SW 1271 (cell line): ENCODE data around the gene WIPF2.

ENCODE experiments used
- DNase-seq, 2 experiments: peaks; one replicate each; lab custom pipeline; 2025; lab: John Stamatoyannopoulos, UW

WIPF2 gene

GRCh38 chr17:40313668-40314583, 94.8 kb downstream of the WIPF2 start:
- DNase-seq = no peak

GRCh38 chr17:40314584-40314956, 95.5 kb downstream of the WIPF2 start:
- DNase-seq = peak; percentile 88 to 92

DNA sequence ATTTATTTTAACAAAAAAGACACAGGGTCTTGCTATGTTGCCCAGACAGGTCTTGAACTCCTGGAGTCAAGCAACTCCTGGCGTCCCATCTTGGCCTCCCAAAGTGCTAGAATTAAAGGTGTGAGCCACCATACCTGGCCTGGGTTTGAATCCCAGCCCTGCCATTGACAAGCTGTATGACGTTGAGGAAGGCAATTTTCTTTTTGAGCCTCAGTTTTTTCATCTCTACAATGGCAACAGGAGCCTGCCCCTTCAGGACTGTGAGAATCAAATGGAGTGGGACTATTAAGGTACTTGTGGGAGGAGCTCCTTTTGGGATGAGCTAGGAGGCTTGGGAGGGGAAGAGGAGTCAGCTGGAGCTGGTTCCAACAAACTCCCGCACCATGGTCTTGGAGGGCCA, 96.1 kb downstream of the WIPF2 start:
- no peak for DNase-seq

- no peak for DNase-seq
Measured at GRCh38 chr17:40315678-40316570, 96.8 kb downstream of the WIPF2 start.

DNA sequence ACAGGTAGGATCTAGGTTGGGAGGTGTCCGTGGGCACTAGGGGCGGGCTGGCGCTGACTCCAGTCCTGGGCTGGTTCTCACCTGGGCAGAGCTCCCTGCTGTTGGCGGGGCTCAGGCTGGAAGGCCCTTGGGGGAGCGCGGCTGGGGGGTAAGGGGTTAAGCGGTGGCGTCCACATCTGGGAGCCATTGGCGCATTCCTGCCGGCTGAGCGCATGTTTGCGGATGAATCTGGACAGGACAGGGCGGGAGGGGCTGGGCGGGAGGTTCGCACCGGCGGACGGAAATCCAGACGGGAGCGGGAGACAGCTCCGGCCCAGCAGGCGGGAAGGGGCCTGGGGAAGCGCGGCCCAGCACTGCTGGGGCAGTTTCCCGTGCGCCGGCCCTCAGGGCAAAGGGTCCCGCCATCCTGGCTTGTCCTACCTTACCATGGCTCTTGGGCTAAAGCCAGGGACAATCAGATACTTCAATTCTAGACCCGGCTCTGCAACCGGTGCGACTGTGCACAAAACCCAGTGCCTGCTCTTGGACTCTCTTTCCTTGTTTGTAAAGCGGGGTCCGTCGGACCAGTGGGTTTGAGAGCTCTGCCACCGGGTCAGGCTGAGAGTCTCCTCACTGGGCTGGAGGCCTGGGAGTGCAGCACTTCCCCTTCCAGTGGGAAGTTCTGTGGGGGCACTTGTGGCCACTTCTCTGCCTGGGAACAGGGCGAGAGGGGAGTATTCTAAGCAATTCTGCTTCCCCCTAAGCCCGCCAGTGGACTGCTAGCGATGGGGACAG, 97.7 kb downstream of the WIPF2 start:
- DNase-seq = no peak

- DNase-seq = peak in 1 of 2 experiments; percentile 55
Measured at GRCh38 chr17:40317345-40317873, 98.3 kb downstream of the WIPF2 start.

DNA sequence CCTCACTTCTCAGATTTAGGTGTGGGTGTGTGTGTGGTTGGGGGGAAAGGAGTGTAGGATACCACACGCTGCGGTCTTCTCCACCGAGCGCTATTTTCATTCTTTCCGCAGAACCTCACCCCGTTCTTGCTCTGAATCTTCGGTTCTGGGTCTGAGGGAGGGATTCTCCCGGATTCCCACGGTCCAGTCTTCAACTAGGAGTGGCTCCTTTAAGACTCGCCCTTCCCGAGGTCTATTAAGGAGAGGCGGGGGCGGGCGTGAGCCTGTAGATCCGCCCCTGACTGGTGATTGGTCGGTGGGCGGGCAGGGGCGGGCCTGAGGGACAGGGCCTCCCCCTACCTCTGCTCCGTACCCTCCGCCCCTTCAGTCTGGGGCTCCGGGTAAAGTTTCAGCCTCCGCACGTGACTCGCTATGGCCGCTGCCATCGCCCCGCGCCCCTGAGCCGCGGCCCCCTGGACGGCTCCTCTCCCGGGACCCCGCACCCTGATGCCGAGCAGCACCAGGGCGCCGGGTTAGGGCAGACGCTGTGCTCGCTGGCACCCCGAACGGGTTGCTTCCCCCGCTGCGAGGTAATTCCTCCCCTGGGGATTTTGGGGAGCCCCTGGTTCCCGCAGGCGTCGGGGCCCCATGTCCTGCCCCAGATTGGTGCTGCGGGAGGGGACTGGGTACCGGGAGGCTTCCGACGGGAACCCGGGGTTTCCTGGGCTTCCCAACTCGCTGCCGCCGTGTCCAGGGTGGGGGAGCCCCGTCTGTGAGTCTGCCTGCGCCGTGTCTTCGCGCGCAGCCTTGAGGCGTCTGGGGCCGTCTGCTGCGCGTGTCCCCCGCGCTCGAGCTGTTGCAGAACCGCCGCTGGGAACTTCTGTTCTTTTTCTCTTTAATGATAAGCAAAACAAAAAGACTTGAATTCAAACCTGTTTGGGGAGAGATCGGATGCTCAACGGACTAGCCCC, 99.1 kb downstream of the WIPF2 start:
- peak; percentile 77 to 92 for DNase-seq

DNA sequence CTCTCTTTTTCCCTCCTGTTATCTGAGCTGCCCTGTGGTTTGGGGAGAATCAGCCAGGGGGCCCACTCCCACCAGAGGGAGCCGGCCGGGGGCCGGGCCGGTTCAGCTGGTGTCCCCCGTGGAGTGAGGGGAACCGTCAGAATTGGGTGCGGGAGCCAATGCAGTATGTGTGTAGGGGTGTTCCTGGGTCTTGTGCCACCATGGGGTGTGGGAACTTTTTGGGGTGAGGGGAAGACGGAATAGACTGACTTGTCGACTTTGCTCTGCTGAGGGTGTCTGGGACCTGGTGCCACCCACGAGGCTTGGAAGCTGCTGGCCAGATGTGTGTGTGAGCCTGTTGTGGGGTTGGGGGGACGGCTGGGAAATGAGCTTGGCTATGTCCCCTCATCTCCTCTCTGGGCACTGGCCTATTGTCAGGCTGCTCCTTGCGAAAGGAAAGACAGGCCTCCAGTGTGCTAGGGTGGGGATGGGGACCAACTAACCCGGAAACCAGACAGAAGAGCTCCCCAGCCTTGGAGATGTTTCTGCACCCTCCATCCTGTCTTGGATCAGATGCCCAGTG, 99.8 kb downstream of the WIPF2 start:
- no peak for DNase-seq

DNA sequence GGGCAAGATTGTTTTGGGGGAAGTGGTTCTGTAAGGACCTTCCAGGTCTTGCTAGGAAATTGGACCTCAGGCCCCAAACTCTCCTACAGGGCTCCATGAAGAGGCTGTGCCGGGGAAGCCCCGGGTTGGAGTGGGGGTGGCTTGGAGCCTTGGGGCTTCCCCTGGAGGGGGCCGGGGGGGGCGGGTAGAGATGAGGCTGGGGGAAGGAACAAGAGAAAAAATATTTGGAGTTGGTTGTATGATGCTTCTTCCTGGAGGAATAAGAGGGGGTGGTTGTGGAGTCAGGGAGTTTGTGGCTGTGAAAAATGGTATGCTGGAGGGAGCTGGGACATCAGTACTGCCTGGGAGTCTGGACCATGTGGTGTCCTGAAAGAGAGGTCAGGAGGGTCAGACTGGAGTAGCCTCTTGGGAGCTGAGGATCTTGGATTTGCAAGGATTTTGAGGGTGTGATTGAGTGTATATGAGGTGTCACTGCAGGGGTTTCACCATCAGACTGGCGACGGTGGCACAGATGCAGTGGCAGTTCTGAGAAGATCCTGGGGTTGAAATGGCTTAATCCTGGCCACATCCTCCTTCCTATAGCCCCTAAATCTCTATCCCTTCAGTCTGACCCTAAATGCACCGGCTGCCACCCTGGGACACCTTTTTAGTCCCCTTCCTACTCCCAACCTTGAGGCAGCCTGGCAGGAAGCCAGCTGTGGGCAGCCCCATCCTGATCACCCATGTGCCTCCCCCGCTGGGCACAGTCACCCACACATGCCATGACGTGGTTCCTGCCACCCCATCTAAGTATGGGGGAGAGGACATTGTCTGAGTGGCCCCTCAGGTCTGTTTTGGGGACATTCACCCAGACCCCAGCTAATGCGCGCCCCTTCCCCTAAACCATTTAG, 100.8 kb downstream of the WIPF2 start:
- DNase-seq = no peak

DNA sequence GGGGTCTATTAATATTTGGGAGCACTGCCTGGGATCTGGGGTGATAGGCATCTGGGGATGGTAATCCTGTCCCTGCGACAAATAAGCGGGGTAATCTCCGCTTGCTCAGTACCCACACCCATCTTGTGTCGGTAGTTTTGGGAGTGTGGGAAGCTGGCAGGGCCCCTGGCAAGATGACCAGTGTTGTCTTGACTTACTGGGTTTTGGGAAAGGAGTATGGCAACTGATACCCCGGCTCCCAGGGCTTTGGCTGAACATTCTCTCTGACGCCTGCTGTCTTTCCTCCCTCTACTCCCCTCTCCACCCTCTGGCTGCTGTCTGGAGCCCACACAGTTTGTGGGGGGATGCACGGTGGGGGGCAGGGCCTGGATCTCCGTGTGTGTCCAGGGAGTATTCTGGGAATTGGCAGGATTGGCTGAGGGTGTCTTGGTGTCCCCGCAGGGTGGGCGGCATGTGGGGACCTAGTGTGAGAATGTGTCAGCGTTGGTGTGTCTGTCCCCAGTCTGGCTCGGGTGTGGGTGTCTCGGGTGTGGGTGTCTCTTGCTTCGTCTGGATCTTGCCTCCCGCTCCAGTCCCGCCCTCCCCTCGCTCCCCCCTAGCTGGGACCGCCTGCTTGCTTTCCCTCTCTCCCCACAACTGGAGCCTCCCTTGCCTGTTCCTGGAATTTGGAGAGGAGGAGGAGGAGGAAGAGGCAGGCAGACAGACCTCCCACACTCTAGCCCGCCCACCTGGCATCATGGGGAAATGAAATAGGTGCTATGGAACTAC, 101.8 kb downstream of the WIPF2 start:
- peak in 1 of 2 experiments; percentile 27 for DNase-seq

DNA sequence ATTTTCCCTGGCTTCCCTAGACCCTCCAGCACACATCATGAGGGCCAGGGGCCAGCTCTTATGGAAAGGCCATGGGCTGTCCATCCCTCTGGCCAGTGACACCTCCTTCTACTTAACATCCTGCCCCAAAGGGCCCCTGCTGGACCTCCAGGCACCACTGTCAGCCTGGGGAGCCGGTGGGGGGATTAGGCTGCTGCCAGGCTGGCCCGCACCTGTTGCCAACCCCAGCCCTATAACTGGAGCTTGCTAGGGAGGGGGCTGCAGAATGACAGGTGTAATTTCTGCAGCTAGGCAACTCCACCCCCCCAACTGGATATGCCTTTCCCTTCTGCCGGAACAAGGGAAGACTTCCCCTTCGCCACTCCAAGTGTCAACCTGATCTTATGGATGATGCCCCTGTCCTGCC, 102.4 kb downstream of the WIPF2 start:
- no peak for DNase-seq

GRCh38 chr17:40321961-40322357, 102.9 kb downstream of the WIPF2 start:
- no peak for DNase-seq

- DNase-seq = peak; percentile 60 to 88
Measured at GRCh38 chr17:40322358-40323315, 103.5 kb downstream of the WIPF2 start.

- peak in 1 of 2 experiments; percentile 26 for DNase-seq
Measured at GRCh38 chr17:40323391-40324381, 104.6 kb downstream of the WIPF2 start.

GRCh38 chr17:40325156-40326013, 106.3 kb downstream of the WIPF2 start:
- no peak for DNase-seq
